RCC 7860 (cell line): ENCODE data around the gene SMYD3.

Experiments
- DNase-seq: peaks from one replicate; pipeline ENCODE4 v3.0.0-alpha.2; 2015; ENCODE audit warnings: low spot score
- FAIRE-seq: peaks from 2 replicates; lab custom pipeline; 2012; peaks lifted over from hg19 to GRCh38; lab: Jason Lieb, UNC

The SMYD3 gene

GRCh38 chr1:246476771-246477170, 30.3 kb downstream of the SMYD3 start:
- FAIRE-seq (no peak), DNase-seq (no peak)

GRCh38 chr1:246471688-246472087, 35.4 kb downstream of the SMYD3 start:
- DNase-seq (no peak), FAIRE-seq (no peak)

GRCh38 chr1:246470585-246470984, 36.5 kb downstream of the SMYD3 start:
- DNase-seq (no peak), FAIRE-seq (no peak)

GRCh38 chr1:246462986-246463385, 44.1 kb downstream of the SMYD3 start:
- no peak for DNase-seq
- no peak for FAIRE-seq

- no peak for FAIRE-seq
Measured at GRCh38 chr1:246460406-246460805, 46.7 kb downstream of the SMYD3 start.

DNA sequence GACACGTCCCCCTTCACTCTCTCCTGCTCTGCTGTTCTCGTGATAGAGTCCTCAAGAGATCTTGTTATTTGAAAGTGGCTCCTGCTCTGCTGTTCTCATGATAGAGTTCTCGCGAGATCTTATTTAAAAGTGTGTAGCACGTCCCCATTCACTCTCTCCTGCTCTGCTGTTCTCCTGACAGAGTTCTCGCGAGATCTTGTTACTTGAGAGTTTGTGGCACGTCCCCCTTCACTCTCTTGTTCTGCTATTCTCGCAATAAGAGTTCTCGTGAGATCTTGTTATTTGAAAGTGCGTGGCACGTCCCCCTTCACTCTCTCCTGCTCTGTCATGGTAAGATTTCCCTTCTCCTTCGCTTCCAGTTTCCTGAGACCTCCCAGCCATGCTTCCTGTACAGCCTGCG, 47.9 kb downstream of the SMYD3 start:
- DNase-seq (no peak), FAIRE-seq (no peak)

More at GRCh38 chr1:246460406-246460805, 46.7 kb downstream of the SMYD3 start:
- no peak for DNase-seq

DNA sequence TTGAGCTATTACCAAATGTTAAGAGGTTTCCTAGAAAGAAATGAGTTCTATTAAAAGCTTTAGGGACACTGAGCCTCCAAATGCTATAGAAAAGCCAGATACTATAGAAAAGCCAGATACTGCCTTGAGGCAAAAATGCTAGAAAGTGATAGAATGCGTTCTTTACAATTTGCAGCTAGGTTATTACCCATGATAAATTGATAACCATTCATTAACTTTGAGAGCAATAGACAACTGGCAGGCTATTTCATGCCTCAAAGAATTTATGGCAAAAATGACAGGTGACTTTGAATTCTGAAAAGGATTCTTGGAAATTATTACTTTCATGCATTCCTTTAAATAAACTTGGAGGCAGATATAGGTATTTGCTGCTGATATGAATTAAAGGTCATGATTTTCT, 51.6 kb downstream of the SMYD3 start:
- no peak for FAIRE-seq
- no peak for DNase-seq

DNA sequence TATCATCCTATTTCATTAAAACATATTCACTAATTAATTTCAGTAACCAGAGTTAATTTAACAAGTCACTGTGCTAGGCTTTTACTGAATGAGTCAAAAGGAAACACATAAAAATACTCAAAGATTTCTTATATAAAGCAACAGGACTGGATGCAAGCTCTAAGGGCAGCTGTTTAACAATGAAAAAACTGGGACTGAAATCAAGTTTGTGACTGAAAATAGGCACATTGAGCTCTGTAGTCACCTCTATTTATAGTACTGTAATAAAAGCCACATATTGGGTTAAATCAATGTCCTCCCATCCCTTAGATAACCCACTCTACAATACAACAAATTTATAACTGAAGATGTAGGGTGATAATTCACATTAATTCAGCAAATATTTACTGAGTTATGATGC, 52.4 kb downstream of the SMYD3 start:
- DNase-seq (no peak), FAIRE-seq (no peak)

DNA sequence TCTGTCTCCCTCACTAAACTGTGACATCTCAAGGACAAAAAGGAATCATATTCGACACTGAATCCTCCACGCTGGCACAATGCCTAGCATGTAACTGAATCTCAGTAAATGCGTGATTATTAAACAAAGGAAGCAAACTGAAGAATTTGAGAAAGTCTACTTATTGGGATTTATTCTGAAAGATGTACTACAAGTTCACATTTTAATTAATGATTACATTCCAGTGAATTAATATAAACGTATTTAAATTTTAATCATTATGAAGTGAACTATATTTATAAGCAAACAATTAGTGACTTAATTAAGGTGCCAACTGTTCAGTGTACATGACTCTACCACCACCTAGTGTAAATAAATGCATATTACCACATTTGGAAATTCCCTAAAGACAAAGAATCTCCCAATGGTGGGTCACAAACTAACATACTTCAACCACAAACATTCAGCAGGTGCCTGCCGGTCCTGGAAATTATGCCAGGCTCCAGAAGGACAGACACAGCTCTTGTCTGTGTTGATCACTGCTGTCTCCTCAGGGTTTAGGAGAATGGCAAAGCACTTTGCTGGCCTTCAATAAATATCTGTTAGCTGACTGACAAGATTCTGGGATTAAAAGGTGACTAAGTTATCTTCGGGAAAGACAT, 56.3 kb downstream of the SMYD3 start:
- FAIRE-seq (peak; percentile 90), DNase-seq (peak; percentile 47)

- FAIRE-seq, result no peak
- no peak for DNase-seq
Measured at GRCh38 chr1:246448373-246448772, 58.7 kb downstream of the SMYD3 start.

DNA sequence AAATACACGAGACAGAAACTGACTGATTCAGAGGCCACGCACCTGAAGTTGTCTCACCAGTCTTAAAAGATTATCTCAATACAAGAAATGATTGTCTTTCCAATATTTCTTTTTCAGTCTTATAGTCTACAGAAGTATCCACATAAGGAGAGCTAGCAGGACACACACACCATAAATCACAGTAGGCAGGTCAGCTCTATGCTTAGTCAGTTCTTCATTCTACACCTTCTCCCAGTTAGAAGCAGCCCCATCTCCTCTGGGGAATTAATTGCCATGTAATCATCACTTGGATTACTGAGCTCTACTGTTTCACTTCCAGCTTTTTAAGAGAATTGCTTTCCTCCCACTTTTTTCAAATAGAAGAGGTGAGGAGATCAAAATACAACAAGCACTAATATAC, 59.6 kb downstream of the SMYD3 start:
- FAIRE-seq (no peak), DNase-seq (no peak)

DNA sequence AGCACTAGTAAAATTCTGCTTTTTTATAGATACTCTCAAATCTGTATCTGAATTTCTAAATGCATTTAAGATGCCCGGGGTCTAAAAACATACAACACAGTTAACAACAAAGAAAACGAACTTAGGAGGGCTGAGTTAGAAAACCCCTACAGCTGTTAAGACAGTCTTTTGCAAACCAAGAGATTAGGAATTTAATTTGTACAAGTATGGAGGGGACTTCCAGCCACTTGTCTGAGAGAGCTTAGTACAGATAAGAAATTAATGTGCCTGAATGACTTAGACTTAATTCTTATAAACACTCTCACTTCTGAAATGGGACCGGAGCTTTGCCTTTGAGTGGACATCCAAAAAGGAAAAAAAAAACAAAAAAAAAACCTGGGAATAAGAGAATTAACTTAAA, 61.6 kb downstream of the SMYD3 start:
- DNase-seq (no peak), FAIRE-seq (no peak)

GRCh38 chr1:246444617-246445016, 62.5 kb downstream of the SMYD3 start:
- FAIRE-seq (no peak), DNase-seq (no peak)

- FAIRE-seq (no peak), DNase-seq (no peak)
Measured at GRCh38 chr1:246437961-246438360, 69.1 kb downstream of the SMYD3 start.

- DNase-seq (peak; percentile 86), FAIRE-seq (peak; percentile 98)
Measured at GRCh38 chr1:246435421-246436041, 71.5 kb downstream of the SMYD3 start.

- FAIRE-seq, result peak; percentile 41
- no peak for DNase-seq
Measured at GRCh38 chr1:246434335-246434734, 72.7 kb downstream of the SMYD3 start.

GRCh38 chr1:246428542-246429308, 78.4 kb downstream of the SMYD3 start:
- DNase-seq (peak; percentile 100), FAIRE-seq (peak; percentile 100)

DNA sequence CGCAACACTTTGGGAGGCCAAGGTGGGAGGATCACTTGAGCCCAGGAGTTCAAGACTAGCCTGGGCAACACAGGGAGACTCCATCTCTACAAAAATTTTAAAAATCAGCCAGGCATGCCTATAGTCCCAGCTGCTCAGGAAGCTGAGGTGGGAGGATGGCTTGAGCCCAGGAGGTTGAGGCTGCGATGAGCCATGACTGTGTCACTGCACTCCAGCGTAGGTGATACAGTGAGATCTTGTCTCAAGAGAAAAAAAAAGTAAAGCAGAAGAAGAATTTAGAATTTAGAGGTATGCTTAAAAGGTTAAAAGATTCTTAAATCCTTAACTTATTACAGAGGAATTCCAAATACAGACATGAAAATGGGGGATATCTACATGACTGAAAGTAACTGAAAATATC, 79.5 kb downstream of the SMYD3 start:
- DNase-seq (peak; percentile 88), FAIRE-seq (no peak)

GRCh38 chr1:246425895-246426294, 81.2 kb downstream of the SMYD3 start:
- DNase-seq, result no peak
- FAIRE-seq, result no peak

DNA sequence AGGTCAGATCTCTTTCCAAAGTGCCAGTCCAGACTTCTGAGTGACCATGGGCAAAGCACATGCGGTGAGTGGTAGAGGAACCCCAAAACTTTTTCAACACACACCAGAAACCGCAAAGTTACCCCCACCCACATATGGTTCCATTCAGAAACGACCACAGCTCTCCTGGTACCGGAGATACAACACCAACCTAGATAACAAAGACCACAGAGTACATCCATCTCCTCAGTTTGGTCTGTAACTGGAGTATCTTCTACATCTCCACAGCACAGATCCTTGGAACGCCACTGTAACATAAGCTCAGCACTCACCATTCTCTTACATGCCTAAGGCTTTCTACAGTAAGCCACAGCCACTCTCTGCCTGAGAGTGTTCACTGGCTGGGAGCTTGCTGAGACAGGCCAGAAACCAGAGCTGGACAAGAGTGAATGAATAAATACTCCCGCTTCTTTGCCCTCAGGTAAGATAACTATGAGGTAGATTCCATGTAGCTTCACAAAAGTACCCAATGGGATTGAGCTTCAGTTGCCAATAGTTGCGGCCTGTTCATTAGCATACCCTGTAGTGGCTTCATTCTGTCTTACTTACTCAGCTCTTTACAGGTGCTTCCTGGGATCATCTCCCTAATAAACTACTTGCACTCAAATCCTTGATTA, 81.8 kb downstream of the SMYD3 start:
- FAIRE-seq, result no peak

DNA sequence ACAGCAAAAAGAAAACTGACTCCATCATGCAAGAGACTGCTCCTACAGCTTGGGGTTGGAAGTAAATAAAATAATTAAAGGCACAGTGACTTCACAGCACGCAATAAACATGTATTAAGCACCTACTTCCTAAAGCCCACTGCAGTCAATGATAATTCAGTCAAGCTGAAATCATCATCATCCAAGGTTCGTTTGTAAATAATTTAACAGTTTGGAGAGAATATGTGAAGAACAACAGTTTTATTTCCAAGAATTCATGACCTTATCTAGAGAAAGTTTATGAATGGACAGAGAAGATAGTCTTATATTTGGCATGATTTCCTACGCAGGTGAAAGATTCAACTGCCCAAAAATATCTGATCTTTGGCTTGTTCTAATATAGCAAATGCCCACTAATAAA, 86.8 kb downstream of the SMYD3 start:
- FAIRE-seq (no peak), DNase-seq (no peak)

More for the DNA sequence above, 81.8 kb downstream of the SMYD3 start:
- no peak for DNase-seq
